IPS-18c (cell line): Measurements from ENCODE around the gene OGFOD3.
"Not testable (repeated sequence)": the region's sequence is repeated elsewhere in the genome, so short reads cannot be mapped to it uniquely, and the experiment has no call there.

Source experiments
- H3K4me3 ChIP-seq: 2 replicates; pipeline ENCODE4 v1.7.0; 2013; ENCODE audit warnings: low read depth, mild to moderate bottlenecking, low read length, moderate library complexity; ENCODE audit not compliant: insufficient read depth
- H3K9me3 ChIP-seq: one replicate; pipeline ENCODE4 v1.6.1; 2013; ENCODE audit warnings: mild to moderate bottlenecking, low read length, moderate library complexity; ENCODE audit not compliant: control insufficient read depth, insufficient read depth

Gene OGFOD3

GRCh38 chr17:82386255-82386831 lies 32.0 kb downstream of the OGFOD3 start:
- H3K4me3 ChIP-seq, result no peak overlapping the region
- no peaks in the 10 kb centered on the region for H3K9me3 ChIP-seq

GRCh38 chr17:82385559-82386254 lies 32.7 kb downstream of the OGFOD3 start:
- H3K9me3 ChIP-seq, result no peaks in the 10 kb centered on the region
- H3K4me3 ChIP-seq, result no peak overlapping the region

GRCh38 chr17:82384730-82385481 lies 33.5 kb downstream of the OGFOD3 start:
- no peaks in the 10 kb centered on the region for H3K9me3 ChIP-seq
- H3K4me3 ChIP-seq, result no peak overlapping the region

GRCh38 chr17:82384051-82384729 lies 34.2 kb downstream of the OGFOD3 start:
- H3K9me3 ChIP-seq, result no peaks in the 10 kb centered on the region
- H3K4me3 ChIP-seq, result no peak overlapping the region

GRCh38 chr17:82383411-82383810 lies 35.0 kb downstream of the OGFOD3 start:
- H3K4me3 ChIP-seq, result no peak overlapping the region
- H3K9me3 ChIP-seq, result no peaks in the 10 kb centered on the region

GRCh38 chr17:82382933-82383255 lies 35.5 kb downstream of the OGFOD3 start:
- Histone ChIP-seq H3K4me3 (no peak overlapping the region), H3K9me3 (no peaks in the 10 kb centered on the region)

- not testable (repeated sequence) for H3K9me3 ChIP-seq, H3K4me3 ChIP-seq
These were observed 36.0 kb downstream of the OGFOD3 start for GRCh38 chr17:82382220-82382932.

GRCh38 chr17:82381703-82382009 lies 36.7 kb downstream of the OGFOD3 start:
- not testable (repeated sequence) for H3K4me3 ChIP-seq, H3K9me3 ChIP-seq

GRCh38 chr17:82380860-82381702 lies 37.3 kb downstream of the OGFOD3 start:
- Histone ChIP-seq H3K4me3 (no peak overlapping the region), H3K9me3 (no peaks in the 10 kb centered on the region)

- H3K4me3 ChIP-seq, result no peak overlapping the region
- peaks cover 2% of the 10 kb centered on the region for H3K9me3 ChIP-seq
These were observed 39.7 kb downstream of the OGFOD3 start for GRCh38 chr17:82378741-82379021.

GRCh38 chr17:82377924-82378740 lies 40.3 kb downstream of the OGFOD3 start:
- Histone ChIP-seq H3K4me3 (no peak overlapping the region), H3K9me3 (peaks cover 2% of the 10 kb centered on the region)

- not testable (repeated sequence) for H3K9me3 ChIP-seq
These were observed 41.1 kb downstream of the OGFOD3 start for GRCh38 chr17:82377294-82377693.

GRCh38 chr17:82376042-82376730 lies 42.2 kb downstream of the OGFOD3 start:
- Histone ChIP-seq H3K9me3 (peaks cover 2% of the 10 kb centered on the region), H3K4me3 (no peak overlapping the region)

More at GRCh38 chr17:82377294-82377693, 41.1 kb downstream of the OGFOD3 start:
- not testable (repeated sequence) for H3K4me3 ChIP-seq

GRCh38 chr17:82375359-82376041 lies 42.9 kb downstream of the OGFOD3 start:
- Histone ChIP-seq H3K4me3 (no peak overlapping the region), H3K9me3 (peaks cover 2% of the 10 kb centered on the region)

- no peak overlapping the region for H3K4me3 ChIP-seq
- peaks cover 2% of the 10 kb centered on the region for H3K9me3 ChIP-seq
These were observed 43.6 kb downstream of the OGFOD3 start for GRCh38 chr17:82374626-82375331.
